HG02571 (cell line): Measurements from ENCODE around the gene PTPN3.
A peak's percentile ranks its signal among the peaks of the same experiment; 100 is the strongest.

Experiments used
- ATAC-seq: cut with Tn5 transposase; IDR thresholded peaks from one replicate; pipeline ENCODE4 v1.9.1; 2021; ENCODE audit warnings: mild to moderate bottlenecking, moderate library complexity; ENCODE audit not compliant: unreplicated experiment

PTPN3 gene

GRCh38 chr9:109478051-109478563 lies 20.0 kb downstream of the PTPN3 start:
- no peak for ATAC-seq

- peak; percentile 77 for ATAC-seq
Measured at GRCh38 chr9:109477258-109478050, 20.7 kb downstream of the PTPN3 start.

- ATAC-seq, result no peak
Measured at GRCh38 chr9:109476642-109477257, 21.4 kb downstream of the PTPN3 start.

GRCh38 chr9:109475526-109475925 lies 22.6 kb downstream of the PTPN3 start:
- ATAC-seq, result no peak

DNA sequence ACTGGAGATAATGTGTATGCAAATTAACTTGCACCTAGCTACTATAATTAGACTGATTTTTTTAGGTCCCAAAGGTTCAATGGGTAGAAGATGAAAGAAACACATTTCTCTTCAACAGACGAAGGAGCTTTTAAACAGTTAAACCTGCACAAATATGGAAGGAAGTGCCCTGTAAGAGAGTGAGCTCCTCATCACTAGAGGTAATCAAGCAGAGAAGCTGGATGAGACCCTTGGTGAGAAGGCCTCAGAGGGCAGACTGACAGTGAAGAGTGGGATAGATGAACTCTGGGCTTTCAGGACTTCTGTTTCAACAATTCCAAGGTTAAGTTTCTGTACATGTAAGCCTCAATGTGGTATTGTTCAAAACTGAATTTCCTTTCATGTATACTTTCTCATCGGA lies 23.2 kb downstream of the PTPN3 start:
- no peak for ATAC-seq

GRCh38 chr9:109474170-109474569 lies 23.9 kb downstream of the PTPN3 start:
- ATAC-seq, result no peak

GRCh38 chr9:109473329-109473728 lies 24.8 kb downstream of the PTPN3 start:
- no peak for ATAC-seq

GRCh38 chr9:109471475-109472393 lies 26.4 kb downstream of the PTPN3 start:
- ATAC-seq, result no peak

GRCh38 chr9:109469646-109470358 lies 28.3 kb downstream of the PTPN3 start:
- ATAC-seq, result no peak

- ATAC-seq, result no peak
Measured at GRCh38 chr9:109468927-109469326, 29.2 kb downstream of the PTPN3 start.

GRCh38 chr9:109467936-109468335 lies 30.2 kb downstream of the PTPN3 start:
- ATAC-seq, result no peak

DNA sequence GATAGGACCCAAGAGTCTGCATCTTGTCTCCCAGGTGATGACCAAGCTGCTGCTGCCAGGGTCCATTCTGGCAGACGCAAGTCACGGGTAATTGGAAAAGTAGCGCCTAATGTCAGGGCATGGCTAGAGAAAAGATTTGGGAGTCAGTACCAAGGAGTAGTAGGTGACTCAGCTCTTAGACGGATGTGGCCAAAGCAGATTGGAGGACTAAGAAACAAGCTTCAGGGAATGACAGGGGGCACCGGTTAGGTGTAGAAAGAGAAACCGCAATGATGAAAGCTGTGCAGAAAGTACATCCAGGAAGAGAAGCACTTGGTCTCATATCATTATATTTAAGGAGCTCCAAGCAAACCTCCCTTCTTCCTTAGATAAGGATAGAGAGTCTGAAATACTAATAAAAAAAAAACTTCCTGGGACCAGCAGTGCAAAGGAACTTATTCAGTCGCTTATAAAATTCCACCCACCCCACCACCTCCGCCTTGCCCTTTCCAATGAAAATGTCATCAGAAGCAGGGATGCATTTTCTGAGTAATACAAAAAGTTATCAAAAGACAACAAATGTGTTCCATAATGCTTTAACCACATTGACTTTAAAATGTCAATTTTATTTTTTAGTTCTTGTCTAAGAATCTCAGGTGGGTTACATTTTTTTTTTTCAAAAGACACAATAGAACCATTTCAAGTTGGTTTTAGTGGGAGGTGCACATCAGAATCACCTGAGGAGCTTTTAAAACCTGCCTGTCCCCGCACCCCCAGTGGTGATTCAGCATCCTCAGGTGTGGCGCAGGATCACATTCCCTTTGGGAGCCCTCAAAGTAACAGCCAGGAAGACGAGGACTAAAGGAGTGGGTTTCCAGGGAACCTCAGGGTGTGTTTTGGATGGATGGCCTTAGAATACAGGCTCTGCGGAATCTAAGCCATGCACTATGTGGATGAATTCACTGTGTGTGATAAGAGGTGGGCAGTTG lies 31.2 kb downstream of the PTPN3 start:
- ATAC-seq, result no peak

GRCh38 chr9:109463924-109464625 lies 34.0 kb downstream of the PTPN3 start:
- peak; percentile 62 for ATAC-seq

DNA sequence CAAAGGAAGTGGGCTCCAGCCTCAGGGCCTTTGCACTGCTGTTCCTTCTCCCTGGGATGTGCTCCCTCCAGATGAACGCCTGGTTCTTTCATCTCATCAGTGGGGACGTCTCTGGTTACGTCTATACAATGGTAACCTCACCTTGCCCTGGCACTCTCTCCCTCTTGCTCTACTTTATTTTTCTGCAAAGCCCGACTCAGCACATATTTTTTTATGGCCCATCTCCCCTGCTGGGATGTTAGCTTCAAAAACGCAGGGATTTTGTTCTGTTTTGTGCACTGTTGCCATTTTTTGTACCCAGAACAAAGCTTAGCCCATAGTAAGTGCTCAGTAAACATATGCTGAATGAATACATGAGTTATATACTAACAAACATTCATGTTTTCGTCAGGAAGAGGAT lies 37.5 kb downstream of the PTPN3 start:
- no peak for ATAC-seq

GRCh38 chr9:109459423-109459822 lies 38.7 kb downstream of the PTPN3 start:
- ATAC-seq, result no peak

GRCh38 chr9:109458453-109459211 lies 39.5 kb downstream of the PTPN3 start:
- no peak for ATAC-seq

DNA sequence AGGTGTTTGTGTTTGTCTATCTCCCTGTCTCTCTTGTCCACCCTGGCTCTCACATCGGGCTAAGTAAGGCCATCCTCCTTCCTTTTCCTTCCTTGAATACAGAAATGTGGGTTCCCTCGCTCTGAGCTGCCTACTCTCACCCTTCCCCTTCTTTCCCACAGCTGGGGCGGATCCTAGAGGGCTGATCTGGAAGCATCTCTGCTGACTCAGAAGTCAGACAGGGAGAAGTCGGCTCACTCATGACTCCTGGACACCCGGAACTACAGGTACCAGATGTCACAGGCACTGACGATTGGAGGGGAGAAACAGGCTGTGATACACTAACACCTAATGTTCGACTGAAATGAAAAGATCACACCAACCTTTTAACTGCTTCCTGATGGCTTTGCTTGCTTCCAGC lies 41.3 kb downstream of the PTPN3 start:
- no peak for ATAC-seq

DNA sequence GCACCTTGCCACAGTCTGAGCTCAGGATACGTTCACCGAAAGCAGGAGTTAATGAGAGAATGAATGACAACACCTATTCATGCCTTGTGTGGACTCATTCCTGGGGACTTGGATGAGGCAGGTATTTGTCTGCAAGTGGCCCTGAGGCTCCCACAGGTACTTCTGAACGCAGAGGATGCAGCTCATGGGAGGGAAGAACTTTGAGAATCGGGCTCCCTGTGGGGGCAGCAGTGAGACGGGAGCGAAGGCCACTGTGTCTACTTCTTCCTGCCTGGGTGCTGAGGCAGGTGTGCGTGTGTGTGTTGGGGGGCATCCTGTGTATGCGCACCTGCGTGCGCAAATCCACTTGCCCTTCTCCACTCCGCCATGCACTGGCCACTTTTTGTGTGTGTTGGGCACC lies 42.2 kb downstream of the PTPN3 start:
- ATAC-seq, result no peak
